WTC11 (cell line): Measurements from ENCODE around the gene MGAT5B. TPM values are rescaled to one million over a fixed set of nuclear protein-coding genes. Genes with fewer than 3 reads are reported as not detected.

Experiments used
- ATAC-seq: fragments of 200-7000 bp; cut with Tn5 transposase; 2 replicates; pipeline ENCODE4 v1.10.0; 2021; ENCODE audit warnings: mild to moderate bottlenecking, moderate library complexity
- CTCF ChIA-PET: fragments of 300-600 bp; sonication (Branson Sonifier 250); formaldehyde crosslinking; loops from one replicate; lab custom pipeline; 2021; ENCODE audit warnings: antibody characterized with exemption; lab: Charles Lee
- POLR2A ChIA-PET: fragments of 350-600 bp; sonication (Branson Sonifier 250); formaldehyde crosslinking; loops from one replicate; lab custom pipeline; 2021; ENCODE audit warnings: antibody characterized with exemption; lab: Charles Lee
- DNase-seq: peaks from one replicate; pipeline ENCODE4 v3.0.0; 2021; ENCODE audit warnings: low spot score
- H3K27ac Mint-ChIP-seq: 2 replicates; pipeline ENCODE4 v1.8.0; 2021; ENCODE audit warnings: mixed read lengths
- H3K27me3 Mint-ChIP-seq: 2 replicates; pipeline ENCODE4 v1.8.0; 2021; ENCODE audit warnings: low read depth, mild to moderate bottlenecking, moderate library complexity, mixed read lengths
- H3K36me3 Mint-ChIP-seq: 2 replicates; pipeline ENCODE4 v1.8.0; 2021; ENCODE audit warnings: mixed read lengths
- H3K4me1 Mint-ChIP-seq: 2 replicates; pipeline ENCODE4 v1.8.0; 2022; ENCODE audit warnings: mixed read lengths
- H3K4me3 Mint-ChIP-seq: 2 replicates; pipeline ENCODE4 v1.8.0; 2021; ENCODE audit warnings: mild to moderate bottlenecking, moderate library complexity, mixed read lengths
- H3K9me3 Mint-ChIP-seq: 2 replicates; pipeline ENCODE4 v1.8.0; 2021; ENCODE audit warnings: mixed read lengths
- ARID4B ChIP-seq: sonication (generic); formaldehyde crosslinking; IDR thresholded peaks from 2 replicates; pipeline ENCODE4 v1.8.0; 2023; ENCODE audit warnings: missing genetic modification reagents, mild to moderate bottlenecking, borderline replicate concordance
- ATF1 ChIP-seq: sonication (generic); formaldehyde crosslinking; IDR thresholded peaks from 2 replicates; pipeline ENCODE4 v1.8.1; 2023; ENCODE audit warnings: mild to moderate bottlenecking, moderate library complexity, missing genetic modification reagents
- ATF2 ChIP-seq: sonication (generic); formaldehyde crosslinking; IDR thresholded peaks from 2 replicates; pipeline ENCODE4 v1.8.1; 2022; ENCODE audit warnings: low read depth, missing genetic modification reagents, borderline replicate concordance
- CBFB ChIP-seq: sonication (generic); formaldehyde crosslinking; IDR thresholded peaks from 2 replicates; pipeline ENCODE4 v1.8.1; 2022; ENCODE audit warnings: mild to moderate bottlenecking, low read depth, missing genetic modification reagents
- E2F1 ChIP-seq: sonication (generic); formaldehyde crosslinking; IDR thresholded peaks from 2 replicates; pipeline ENCODE4 v1.8.0; 2022; ENCODE audit warnings: mild to moderate bottlenecking, missing genetic modification reagents
- E2F4 ChIP-seq: sonication (generic); formaldehyde crosslinking; IDR thresholded peaks from 2 replicates; pipeline ENCODE4 v1.8.1; 2022; ENCODE audit warnings: low read depth, mild to moderate bottlenecking, moderate library complexity, missing genetic modification reagents, borderline replicate concordance
- EMX1 ChIP-seq: fragments of 250-450 bp; sonication (Bioruptor Pico); IDR thresholded peaks from 2 replicates; pipeline ENCODE4 v1.8.0; 2021; ENCODE audit warnings: mild to moderate bottlenecking
- ERG ChIP-seq: fragments of 250-450 bp; sonication (Bioruptor Pico); IDR thresholded peaks from 2 replicates; pipeline ENCODE4 v1.8.0; 2021; ENCODE audit warnings: mild to moderate bottlenecking
- NFE2L1 ChIP-seq: sonication (generic); formaldehyde crosslinking; IDR thresholded peaks from 2 replicates; pipeline ENCODE4 v1.8.1; 2023; ENCODE audit warnings: missing genetic modification reagents
- NFYB ChIP-seq: sonication (generic); formaldehyde crosslinking; conservative IDR thresholded peaks from 2 replicates; pipeline ENCODE4 v1.8.0; 2022; ENCODE audit warnings: low read depth, missing genetic modification reagents
- NR1H2 ChIP-seq: sonication (generic); formaldehyde crosslinking; IDR thresholded peaks from 2 replicates; pipeline ENCODE4 v1.9.0; 2021; ENCODE audit warnings: mild to moderate bottlenecking, moderate library complexity, missing genetic modification reagents
- PRRX2 ChIP-seq: fragments of 250-450 bp; sonication (Bioruptor Pico); IDR thresholded peaks from 2 replicates; pipeline ENCODE4 v1.8.0; 2021; ENCODE audit warnings: mild to moderate bottlenecking
- SMAD4 ChIP-seq: sonication (generic); formaldehyde crosslinking; IDR thresholded peaks from 2 replicates; pipeline ENCODE4 v1.8.0; 2022; ENCODE audit warnings: mild to moderate bottlenecking, missing genetic modification reagents
- SOX15 ChIP-seq: fragments of 250-450 bp; sonication (Bioruptor Pico); IDR thresholded peaks from 2 replicates; pipeline ENCODE4 v1.9.0; 2021; ENCODE audit warnings: mild to moderate bottlenecking
- ZBTB21 ChIP-seq: sonication (generic); formaldehyde crosslinking; IDR thresholded peaks from 2 replicates; pipeline ENCODE4 v1.8.1; 2023; ENCODE audit warnings: mild to moderate bottlenecking, missing genetic modification reagents, borderline replicate concordance
- ZMAT4 ChIP-seq: fragments of 250-450 bp; sonication (Bioruptor Pico); IDR thresholded peaks from 2 replicates; pipeline ENCODE4 v1.9.0; 2021; ENCODE audit warnings: mild to moderate bottlenecking
- ZNF317 ChIP-seq: sonication (generic); formaldehyde crosslinking; IDR thresholded peaks from 2 replicates; pipeline ENCODE4 v1.8.1; 2023; ENCODE audit warnings: low read depth, mild to moderate bottlenecking, moderate library complexity, missing genetic modification reagents, borderline replicate concordance
- ZNF532 ChIP-seq: fragments of 250-450 bp; sonication (Bioruptor Pico); IDR thresholded peaks from 2 replicates; pipeline ENCODE4 v1.9.0; 2021; ENCODE audit warnings: mild to moderate bottlenecking, borderline replicate concordance
- total RNA-seq: library from RNA; stranded (reverse); gene quantifications from 3 replicates; pipeline ENCODE4 v1.2.3, GENCODE V29; 2021
- TF ChIP-seq, protein P1 (sequence below): sonication (generic); formaldehyde crosslinking; IDR thresholded peaks from 2 replicates; pipeline ENCODE4 v1.8.1; 2023; ENCODE audit warnings: mild to moderate bottlenecking, missing genetic modification reagents

The MGAT5B gene
- total RNA-seq, 1 experiment from 2014 or later = 11.6 TPM

DNA sequence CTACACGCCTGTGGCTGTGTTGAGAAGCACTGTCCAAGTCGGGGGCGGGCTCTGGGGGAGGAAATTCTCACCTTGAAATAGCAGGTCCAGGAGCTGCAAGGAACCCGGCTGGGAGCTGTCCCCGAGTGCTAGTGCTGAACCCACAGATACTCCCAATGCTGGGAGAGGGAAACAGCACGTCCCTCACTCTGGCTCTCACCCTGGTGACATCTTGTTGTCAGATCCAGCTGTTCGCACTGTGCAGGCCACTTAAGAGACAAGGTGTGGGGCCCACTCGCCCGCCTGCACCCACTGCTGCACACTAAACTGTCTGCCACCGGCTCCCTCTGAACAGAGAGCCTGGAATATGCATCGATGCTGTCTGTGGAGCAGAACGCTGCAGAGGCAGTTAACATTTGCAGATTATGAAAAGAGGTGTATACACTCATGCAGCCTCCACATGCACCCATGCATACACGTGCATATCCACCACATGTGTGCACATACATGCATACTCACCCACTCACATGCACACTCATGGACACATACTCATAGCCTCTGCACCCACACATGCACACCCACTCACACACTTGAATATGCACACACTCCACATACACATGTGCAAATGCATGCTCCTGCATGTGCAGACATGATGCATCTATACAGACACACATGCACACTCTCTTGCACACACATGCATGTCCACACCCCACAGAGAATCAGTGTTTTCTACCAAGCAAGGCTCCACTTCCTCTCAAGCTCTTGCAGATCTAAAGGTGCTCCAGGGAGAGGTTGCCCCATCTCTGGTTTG lies 42.0 kb downstream of the MGAT5B start:
- H3K4me1 Mint-ChIP-seq = peaks cover 17% of the 10 kb centered on the region
- DNase-seq (peak; percentile 92), ATAC-seq (peak; percentile 83)
- no peak overlapping the region for H3K4me3 Mint-ChIP-seq
- H3K9me3 Mint-ChIP-seq = peaks cover 8% of the 10 kb centered on the region
- CTCF ChIA-PET = interaction anchor here (1.1 to 2.0 kb wide), 6 partner anchors 22 to 177 kb away, joined by 3 to 11 read pairs (median 6); partner anchors contain the start of gene MGAT5B
- H3K27ac Mint-ChIP-seq = 0 out of 2 replicates have a peak overlapping the region, but pooled peaks have one; percentile 7
- POLR2A ChIA-PET = interaction anchor here (0.7 kb wide), 2 partner anchors 285 to 508 kb away, joined by 3 read pairs; no protein-coding TSS in a partner anchor
- peaks cover 6% of the 10 kb centered on the region for H3K36me3 Mint-ChIP-seq
- H3K27me3 Mint-ChIP-seq = no peaks in the 10 kb centered on the region
- TF ChIP-seq NFYB (CRISPR knock-in tag) (0 out of 2 replicates have a peak, but pooled peaks have one; percentile 15), ATF2 (CRISPR knock-in tag) (0 out of 2 replicates have a peak, but pooled peaks have one; percentile 15), ERG (no peak), ZBTB21 (CRISPR knock-in tag) (no peak), ZNF532 (CRISPR knock-in tag) (no peak), CBFB (CRISPR knock-in tag) (no peak), E2F1 (CRISPR knock-in tag) (0 out of 2 replicates have a peak, but pooled peaks have one; percentile 52), ATF1 (0 out of 2 replicates have a peak, but pooled peaks have one; percentile 42), PRRX2 (no peak), SOX15 (no peak), E2F4 (CRISPR knock-in tag) (peak; percentile 65; the same call in 1 of the 2 replicates), ARID4B (peak; percentile 69), EMX1 (CRISPR knock-in tag) (no peak), ZNF317 (CRISPR knock-in tag) (no peak), SMAD4 (CRISPR knock-in tag) (peak; percentile 64; the same call in 1 of the 2 replicates), ZMAT4 (no peak), NFE2L1 (CRISPR knock-in tag) (0 out of 2 replicates have a peak, but pooled peaks have one; percentile 58), NR1H2 (CRISPR knock-in tag) (no peak)
- TF ChIP-seq, protein P1, sequence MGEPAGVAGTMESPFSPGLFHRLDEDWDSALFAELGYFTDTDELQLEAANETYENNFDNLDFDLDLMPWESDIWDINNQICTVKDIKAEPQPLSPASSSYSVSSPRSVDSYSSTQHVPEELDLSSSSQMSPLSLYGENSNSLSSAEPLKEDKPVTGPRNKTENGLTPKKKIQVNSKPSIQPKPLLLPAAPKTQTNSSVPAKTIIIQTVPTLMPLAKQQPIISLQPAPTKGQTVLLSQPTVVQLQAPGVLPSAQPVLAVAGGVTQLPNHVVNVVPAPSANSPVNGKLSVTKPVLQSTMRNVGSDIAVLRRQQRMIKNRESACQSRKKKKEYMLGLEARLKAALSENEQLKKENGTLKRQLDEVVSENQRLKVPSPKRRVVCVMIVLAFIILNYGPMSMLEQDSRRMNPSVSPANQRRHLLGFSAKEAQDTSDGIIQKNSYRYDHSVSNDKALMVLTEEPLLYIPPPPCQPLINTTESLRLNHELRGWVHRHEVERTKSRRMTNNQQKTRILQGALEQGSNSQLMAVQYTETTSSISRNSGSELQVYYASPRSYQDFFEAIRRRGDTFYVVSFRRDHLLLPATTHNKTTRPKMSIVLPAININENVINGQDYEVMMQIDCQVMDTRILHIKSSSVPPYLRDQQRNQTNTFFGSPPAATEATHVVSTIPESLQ = no peak
